GM18861 (cell line): ENCODE data around the gene MAPKAPK2.
A peak's percentile ranks its signal among the peaks of the same experiment; 100 is the strongest.
"Not testable (repeated sequence)": the region's sequence is repeated elsewhere in the genome, so short reads cannot be mapped to it uniquely, and the experiment has no call there.

Source experiments
- ATAC-seq: cut with Tn5 transposase; IDR thresholded peaks from one replicate; pipeline ENCODE4 v1.9.1; 2021; ENCODE audit not compliant: unreplicated experiment

The MAPKAPK2 gene

GRCh38 chr1:206684478-206685333 lies at the start of gene MAPKAPK2:
MAPKAPK2 (plus strand) TSS chr1:206684905; CDS start chr1:206685230, 325 bp downstream.
- ATAC-seq, result no peak

DNA sequence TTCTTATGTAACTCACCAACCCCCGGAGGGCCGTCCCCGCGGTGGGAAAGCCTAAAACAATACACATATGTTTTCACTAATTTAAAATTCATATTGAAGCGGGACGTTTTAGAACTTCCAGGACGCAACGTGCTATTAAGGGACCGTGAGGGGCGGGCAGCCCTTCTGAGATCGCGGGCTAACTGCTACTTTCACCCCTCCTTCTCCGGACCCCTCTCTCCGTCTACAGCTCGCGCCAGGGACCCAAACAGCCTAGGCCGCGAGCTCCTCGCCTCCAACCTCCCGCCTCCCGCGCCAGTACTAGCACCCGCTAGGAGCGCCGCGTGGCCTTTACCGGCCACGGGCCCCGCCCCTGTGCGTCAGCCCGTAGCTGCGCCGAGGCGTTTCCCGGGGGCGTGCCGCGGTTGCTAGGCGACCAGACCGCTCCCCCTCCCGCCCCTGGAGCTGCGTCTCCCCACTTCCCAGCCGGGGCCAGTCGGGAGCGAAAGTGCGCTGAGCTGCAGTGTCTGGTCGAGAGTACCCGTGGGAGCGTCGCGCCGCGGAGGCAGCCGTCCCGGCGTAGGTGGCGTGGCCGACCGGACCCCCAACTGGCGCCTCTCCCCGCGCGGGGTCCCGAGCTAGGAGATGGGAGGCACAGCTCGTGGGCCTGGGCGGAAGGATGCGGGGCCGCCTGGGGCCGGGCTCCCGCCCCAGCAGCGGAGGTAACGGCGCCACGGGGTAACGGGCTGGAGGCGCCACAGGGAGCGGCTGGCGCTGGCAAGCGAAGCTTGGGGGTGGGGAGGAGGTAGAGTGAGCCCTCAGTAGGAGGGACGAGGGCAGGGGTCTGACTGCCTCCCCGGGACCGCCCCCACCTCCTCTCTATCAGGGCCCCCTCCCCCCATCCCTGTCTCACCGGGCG lies 49.4 kb upstream of the MAPKAPK2 start, which contains the start of gene DYRK3:
DYRK3 (plus strand) TSS at position 457 of the 898 bp plus-strand sequence; CDS start at position 625, 168 bp downstream.
- peak; percentile 79 for ATAC-seq

DNA sequence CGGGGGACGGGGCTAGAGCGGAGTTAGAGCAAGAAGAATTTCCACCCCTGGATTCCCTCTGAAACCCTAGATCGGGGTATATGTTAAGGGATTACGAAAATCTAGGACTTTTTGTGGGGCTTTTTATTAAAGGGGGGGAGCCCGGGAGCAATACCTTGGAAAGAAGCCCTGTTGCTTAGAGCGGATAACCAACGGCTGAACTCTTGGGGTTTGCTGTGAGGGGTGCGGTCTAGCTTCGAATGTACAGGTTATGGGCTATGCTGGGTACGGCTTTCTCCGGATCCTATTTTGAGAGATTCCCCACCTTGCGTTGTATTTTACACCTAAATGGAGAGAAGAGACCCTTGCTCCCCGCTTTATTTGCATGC lies 48.7 kb upstream of the MAPKAPK2 start:
- no peak for ATAC-seq

DNA sequence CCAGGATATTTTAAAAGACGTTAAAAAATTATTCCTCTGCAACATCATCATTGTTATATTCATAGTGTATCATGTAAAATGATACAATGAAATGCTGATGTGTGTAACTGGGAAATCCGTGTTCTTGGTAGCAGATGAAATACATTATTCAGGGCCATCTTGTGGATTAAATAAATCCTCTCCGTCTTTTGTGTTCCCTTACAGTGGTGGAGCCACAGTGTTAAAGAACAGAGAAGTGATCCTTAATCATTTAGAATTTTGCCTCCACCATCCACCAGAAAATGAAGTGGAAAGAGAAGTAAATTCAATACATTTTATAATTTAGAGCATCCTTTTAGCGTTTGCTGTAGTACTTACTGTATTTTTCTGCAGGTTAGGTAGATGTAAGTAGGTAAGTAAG lies 48.0 kb upstream of the MAPKAPK2 start:
- no peak for ATAC-seq

- no peak for ATAC-seq
Measured at GRCh38 chr1:206637605-206638004, 47.1 kb upstream of the MAPKAPK2 start.

DNA sequence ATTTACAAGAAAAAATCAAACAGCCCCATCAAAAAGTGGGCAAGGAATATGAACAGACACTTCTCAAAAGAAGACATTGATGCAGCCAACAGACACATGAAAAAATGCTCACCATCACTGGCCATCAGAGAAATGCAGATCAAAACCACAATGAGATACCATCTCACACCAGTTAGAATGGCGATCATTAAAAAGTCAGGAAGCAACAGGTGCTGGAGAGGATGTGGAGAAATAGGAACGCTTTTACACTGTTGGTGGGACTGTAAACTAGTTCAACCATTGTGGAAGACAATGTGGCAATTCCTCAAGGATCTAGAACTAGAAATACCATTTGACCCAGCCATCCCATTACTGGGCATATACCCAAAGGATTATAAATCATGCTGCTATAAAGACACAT lies 42.6 kb upstream of the MAPKAPK2 start:
- not testable (repeated sequence) for ATAC-seq

GRCh38 chr1:206643118-206643698 lies 41.5 kb upstream of the MAPKAPK2 start:
- no peak for ATAC-seq

- no peak for ATAC-seq
Measured at GRCh38 chr1:206646504-206646903, 38.2 kb upstream of the MAPKAPK2 start.

DNA sequence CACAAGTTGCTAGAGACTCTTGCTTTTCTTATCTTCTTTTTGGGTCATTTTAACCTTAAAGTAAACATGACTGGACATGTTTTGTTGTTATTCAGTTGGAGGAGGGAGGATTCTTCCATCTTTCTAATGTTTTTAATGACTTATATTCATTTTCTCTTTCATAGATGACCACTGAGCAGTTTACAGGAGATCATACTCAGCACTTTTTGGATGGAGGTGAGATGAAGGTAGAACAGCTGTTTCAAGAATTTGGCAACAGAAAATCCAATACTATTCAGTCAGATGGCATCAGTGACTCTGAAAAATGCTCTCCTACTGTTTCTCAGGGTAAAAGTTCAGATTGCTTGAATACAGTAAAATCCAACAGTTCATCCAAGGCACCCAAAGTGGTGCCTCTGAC lies 37.5 kb upstream of the MAPKAPK2 start:
- no peak for ATAC-seq

GRCh38 chr1:206649261-206649921 lies 35.3 kb upstream of the MAPKAPK2 start:
- no peak for ATAC-seq

GRCh38 chr1:206651014-206651413 lies 33.7 kb upstream of the MAPKAPK2 start:
- no peak for ATAC-seq

DNA sequence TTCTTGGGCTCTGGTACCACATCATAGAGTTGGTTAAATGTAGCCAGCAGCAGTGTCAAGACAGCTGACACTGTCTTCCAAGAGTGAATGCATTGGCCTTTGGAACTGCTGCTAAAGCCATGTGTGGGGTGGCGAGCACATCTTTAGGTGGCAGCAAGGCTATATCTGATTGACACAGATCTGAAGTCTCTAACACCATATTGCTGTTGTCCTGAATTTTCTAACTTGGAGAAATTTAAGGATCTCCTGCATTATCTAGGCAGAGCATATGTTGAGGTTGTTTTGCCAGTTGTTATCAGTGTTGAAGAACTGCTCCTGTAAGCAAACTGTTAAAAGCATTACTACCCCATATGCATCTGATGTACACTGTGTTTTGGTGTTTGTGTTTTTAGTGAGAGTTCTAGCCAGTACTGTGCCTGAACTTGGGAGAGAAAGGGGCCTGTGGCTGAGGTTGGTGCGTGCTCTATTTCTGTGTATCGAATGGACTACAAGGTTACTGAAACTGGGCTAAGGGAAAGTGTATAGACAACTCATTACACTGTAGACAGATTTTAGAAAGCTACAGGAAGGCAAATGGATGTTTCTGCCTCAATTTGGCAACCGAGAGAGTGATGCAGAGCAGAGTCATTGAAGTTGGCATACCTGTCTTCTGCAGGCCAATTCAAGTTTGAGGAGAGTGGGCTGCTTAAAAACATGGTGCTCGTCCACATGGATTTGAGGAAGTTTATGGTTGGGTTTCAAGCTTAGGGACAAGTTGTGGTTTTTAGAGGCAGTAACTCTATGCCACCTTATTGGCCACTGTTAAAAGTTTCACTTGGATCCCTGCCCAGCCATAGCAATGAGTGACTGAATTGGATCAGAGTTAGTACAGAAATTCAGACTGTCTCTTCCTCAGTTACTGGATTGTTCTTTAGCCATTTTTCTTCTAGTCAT lies 32.5 kb upstream of the MAPKAPK2 start:
- no peak for ATAC-seq

DNA sequence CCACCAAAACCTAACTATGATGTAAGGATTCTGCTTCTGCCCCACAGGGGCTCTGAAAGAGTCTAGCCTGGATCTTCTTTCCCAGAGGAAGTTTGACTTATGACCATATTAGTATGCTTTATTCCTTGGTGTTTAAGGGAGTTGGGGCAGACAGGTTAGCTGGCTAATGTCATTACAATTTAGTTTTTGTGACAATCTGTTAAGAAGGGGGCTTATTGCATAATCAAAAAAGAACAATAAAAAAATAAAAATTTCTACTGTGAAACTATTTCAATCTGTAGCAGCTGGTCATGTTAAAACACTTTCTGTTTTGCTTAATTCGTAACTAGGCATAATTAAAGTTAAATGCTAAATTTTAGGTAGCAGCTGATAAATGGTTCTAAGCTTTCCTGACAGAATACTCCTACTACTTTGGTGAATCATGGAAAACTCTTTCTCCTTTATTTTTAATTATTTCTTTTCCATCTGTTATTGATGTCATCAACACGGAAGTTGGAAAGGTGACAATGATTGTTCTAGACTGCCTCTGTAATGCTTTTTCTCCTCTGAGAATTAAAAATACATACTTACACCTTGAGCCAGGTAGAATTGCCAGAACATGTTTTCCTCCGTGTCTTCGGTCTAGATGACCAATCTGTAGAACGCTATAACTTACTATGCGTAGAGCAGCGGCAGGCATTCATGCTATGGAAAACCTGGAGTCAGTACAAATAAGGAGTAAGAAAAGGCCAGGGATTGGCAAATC lies 30.8 kb upstream of the MAPKAPK2 start:
- no peak for ATAC-seq

- ATAC-seq, result no peak
Measured at GRCh38 chr1:206654828-206655227, 29.9 kb upstream of the MAPKAPK2 start.

DNA sequence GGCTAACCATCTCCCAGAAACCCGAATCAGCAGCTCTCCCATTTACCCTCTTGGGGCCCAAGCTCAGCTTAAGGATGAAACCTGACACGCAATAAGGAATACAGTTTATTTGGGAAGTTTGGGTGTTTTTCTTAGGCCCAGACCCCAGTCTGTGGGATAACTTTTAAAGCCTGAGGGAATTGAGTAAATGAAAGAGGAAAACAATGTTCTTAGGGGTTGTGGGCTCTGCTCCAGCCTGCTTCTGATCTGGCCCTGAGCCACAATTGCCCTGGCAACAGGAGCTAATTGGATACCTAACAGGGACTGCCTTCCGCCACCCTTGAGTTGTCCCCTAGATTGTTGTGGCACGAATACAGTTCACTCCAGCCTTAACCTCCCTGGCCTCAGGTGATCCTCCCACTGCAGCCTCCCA lies 29.2 kb upstream of the MAPKAPK2 start:
- no peak for ATAC-seq

- no peak for ATAC-seq
Measured at GRCh38 chr1:206656936-206657335, 27.8 kb upstream of the MAPKAPK2 start.

- no peak for ATAC-seq
Measured at GRCh38 chr1:206657751-206658150, 27.0 kb upstream of the MAPKAPK2 start.

DNA sequence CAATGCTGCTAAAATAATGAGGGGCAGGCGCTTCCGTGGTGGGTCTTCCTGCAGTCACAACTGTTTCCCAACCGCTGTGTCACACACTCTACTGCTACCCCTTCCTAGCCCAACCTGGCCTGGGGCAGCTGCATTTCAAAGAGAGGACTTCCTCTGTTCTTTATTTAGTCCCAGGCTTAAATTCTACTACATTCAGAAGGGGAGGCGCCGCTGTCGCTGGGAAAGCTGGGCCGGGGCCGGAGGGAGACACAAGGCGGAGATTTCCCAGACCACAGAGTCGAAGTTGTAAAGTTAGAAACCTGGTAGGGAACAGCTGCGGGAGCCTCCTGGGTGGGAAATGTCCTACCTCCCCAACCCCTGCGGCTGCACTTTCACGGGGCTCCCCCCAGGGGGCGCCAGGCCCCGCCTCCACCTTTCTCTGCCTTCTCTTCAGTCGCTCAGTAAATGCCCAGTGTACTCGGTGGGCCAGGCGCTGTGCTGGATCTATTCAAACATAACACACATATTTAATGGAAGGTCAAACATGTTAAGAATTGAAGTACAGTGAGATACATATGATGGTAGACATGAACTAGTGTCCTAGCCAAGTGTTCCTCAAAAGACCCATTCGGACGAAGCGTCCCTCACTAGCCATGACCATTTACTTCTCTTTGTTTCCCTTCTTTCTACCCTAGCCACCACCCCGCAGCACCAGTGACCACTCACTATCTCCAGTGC lies 26.3 kb upstream of the MAPKAPK2 start:
- ATAC-seq, result no peak

- no peak for ATAC-seq
Measured at GRCh38 chr1:206658981-206659273, 25.8 kb upstream of the MAPKAPK2 start.
